Fibroblast of lung (primary cell): ENCODE results near the gene RPS6KA4. TPM values are rescaled to one million over a fixed set of nuclear protein-coding genes. Genes with fewer than 3 reads are reported as not detected.

Experiments used
- DNase-seq, 2 donors: peaks; one replicate each; pipeline versions ENCODE4 v3.0.0 to v3.0.0-alpha.2; 2010; ENCODE audit warnings: low read depth in 2 of 2
- H2AFZ ChIP-seq: 2 replicates; pipeline ENCODE4 v1.5.1; 2012; ENCODE audit warnings: low read length, control low read depth, inconsistent platforms
- H3K27ac ChIP-seq: 2 replicates; pipeline ENCODE4 v1.5.1; 2011; ENCODE audit warnings: low read length, control low read depth; ENCODE audit not compliant: insufficient read depth
- H3K27me3 ChIP-seq: 2 replicates; pipeline ENCODE4 v1.5.1; 2011; ENCODE audit warnings: mild to moderate bottlenecking, low read length; ENCODE audit not compliant: control insufficient read depth, insufficient read depth
- H3K36me3 ChIP-seq: 2 replicates; pipeline ENCODE4 v1.5.1; 2011; ENCODE audit warnings: low read length; ENCODE audit not compliant: control insufficient read depth, insufficient read depth
- H3K4me1 ChIP-seq: 2 replicates; pipeline ENCODE4 v1.5.1; 2011; ENCODE audit warnings: low read length; ENCODE audit not compliant: control insufficient read depth, insufficient read depth; ENCODE audit errors: extremely low read depth
- H3K4me2 ChIP-seq: 2 replicates; pipeline ENCODE4 v1.5.1; 2011; ENCODE audit warnings: low read length, control low read depth; ENCODE audit not compliant: insufficient read depth; ENCODE audit errors: extremely low read depth
- H3K4me3 ChIP-seq, 4 experiments: fragments of 200-600 bp in 1 of 4; sonication (generic) in 1 of 4; replicated peaks in 1 of 4; 2 replicates each; pipeline ENCODE4 v1.5.1; 2011 to 2016; ENCODE audit warnings: low read length in 4 of 4, low read depth in 3 of 4, mild to moderate bottlenecking in 3 of 4, control low read depth in 2 of 4, inconsistent platforms in 1 of 4, mixed read lengths in 1 of 4; ENCODE audit not compliant: insufficient read depth in 1 of 4; ENCODE audit errors: control extremely low read depth in 1 of 4
- H3K79me2 ChIP-seq: 2 replicates; pipeline ENCODE4 v1.5.1; 2012; ENCODE audit warnings: mild to moderate bottlenecking, low read length, inconsistent platforms; ENCODE audit not compliant: control insufficient read depth, insufficient read depth
- H3K9ac ChIP-seq: 2 replicates; pipeline ENCODE4 v1.5.1; 2011; ENCODE audit warnings: mild to moderate bottlenecking, low read length, control low read depth; ENCODE audit not compliant: insufficient read depth
- H3K9me3 ChIP-seq: 2 replicates; pipeline ENCODE4 v1.5.1; 2012; ENCODE audit warnings: low read depth, low read length; ENCODE audit not compliant: control insufficient read depth, insufficient read depth
- H4K20me1 ChIP-seq: 2 replicates; pipeline ENCODE4 v1.5.1; 2011; ENCODE audit warnings: low read length; ENCODE audit not compliant: control insufficient read depth, insufficient read depth; ENCODE audit errors: extremely low read depth
- CTCF ChIP-seq, 2 donors: IDR thresholded peaks in 1 of 2; conservative IDR thresholded peaks in 1 of 2; 1 replicate in 1 of 2; 2 replicates in 1 of 2; pipeline ENCODE4 v1.5.1; 2011 to 2012; ENCODE audit warnings: low read length in 2 of 2, control low read depth in 1 of 2, inconsistent platforms in 1 of 2, low read depth in 1 of 2, mild to moderate bottlenecking in 1 of 2
- EZH2 ChIP-seq: IDR thresholded peaks from 2 replicates; pipeline ENCODE4 v1.5.1; 2012; ENCODE audit warnings: low read length, control low read depth, mild to moderate bottlenecking; ENCODE audit errors: missing control alignments
- polyA plus RNA-seq, 2 donors: library from polyadenylated mRNA; depleted of rRNA in 1 of 2; stranded (reverse) in 1 of 2; unstranded in 1 of 2; fragments of >200 nt; gene quantifications; 2 replicates each; pipeline ENCODE4 v1.2.1, GENCODE V29; 2011 to 2012; ENCODE audit warnings: missing spikeins in 1 of 2
- total RNA-seq: library from RNA; depleted of rRNA; stranded (reverse); fragments of >200 nt; gene quantifications from 2 replicates; pipeline ENCODE4 v1.2.1, GENCODE V29; 2014

Gene RPS6KA4
- total and polyA plus RNA-seq, 2 donors (not counting 1 experiment from before 2014, with no cell fraction given), result 15.9 to 27.6 TPM

GRCh38 chr11:64400667-64401066 lies 41.7 kb downstream of the RPS6KA4 start:
- Histone ChIP-seq H3K79me2 (no peaks in the 10 kb centered on the region), H2AFZ (no peak overlapping the region), H3K4me1 (no peaks in the 10 kb centered on the region), H3K27me3 (peaks cover 16% of the 10 kb centered on the region), H4K20me1 (no peaks in the 10 kb centered on the region), H3K36me3 (no peaks in the 10 kb centered on the region), H3K9me3 (no peaks in the 10 kb centered on the region), H3K4me3 (no peak overlapping the region), H3K4me2 (no peak overlapping the region), H3K27ac (no peak overlapping the region), H3K9ac (no peak overlapping the region)
- no peak for TF ChIP-seq EZH2
- no peak for DNase-seq

GRCh38 chr11:64401775-64402174 lies 42.8 kb downstream of the RPS6KA4 start:
- Histone ChIP-seq H3K36me3 (no peaks in the 10 kb centered on the region), H2AFZ (no peak overlapping the region), H3K79me2 (no peaks in the 10 kb centered on the region), H3K9me3 (no peaks in the 10 kb centered on the region), H3K4me3 (no peak overlapping the region), H4K20me1 (no peaks in the 10 kb centered on the region), H3K27me3 (peaks cover 18% of the 10 kb centered on the region), H3K27ac (no peak overlapping the region), H3K9ac (no peak overlapping the region), H3K4me2 (no peak overlapping the region), H3K4me1 (no peaks in the 10 kb centered on the region)
- no peak for DNase-seq
- TF ChIP-seq EZH2 (no peak), CTCF (conservative IDR thresholded peaks at IDR 0.05 in 1 of 2, IDR thresholded peaks at IDR 0.05 in 1 of 2; ENCODE audit: low read depth in 1 of 2, low read length in 2 of 2) (no peak)

- Histone ChIP-seq H3K9me3 (no peaks in the 10 kb centered on the region), H4K20me1 (no peaks in the 10 kb centered on the region), H3K9ac (no peak overlapping the region), H3K27me3 (peaks cover 18% of the 10 kb centered on the region), H3K4me3 (no peak overlapping the region), H3K4me2 (no peak overlapping the region), H3K36me3 (no peaks in the 10 kb centered on the region), H3K27ac (no peak overlapping the region), H3K79me2 (no peaks in the 10 kb centered on the region), H3K4me1 (no peaks in the 10 kb centered on the region), H2AFZ (no peak overlapping the region)
- TF ChIP-seq EZH2 (no peak), CTCF (conservative IDR thresholded peaks at IDR 0.05 in 1 of 2, IDR thresholded peaks at IDR 0.05 in 1 of 2; ENCODE audit: low read depth in 1 of 2, low read length in 2 of 2) (no peak)
- DNase-seq, result no peak
These were observed 44.1 kb downstream of the RPS6KA4 start for GRCh38 chr11:64403106-64403505.
